ENCODE data around the gene WDR86. TPM values are rescaled to one million over a fixed set of nuclear protein-coding genes. Genes with fewer than 3 reads are reported as not detected.

Gene WDR86
- total and polyA plus RNA-seq, 2 of the 8 experiments (the other 6 are each of a cell fraction or from before 2014, with no cell fraction given): 12.7 to 15.8 TPM

DNA sequence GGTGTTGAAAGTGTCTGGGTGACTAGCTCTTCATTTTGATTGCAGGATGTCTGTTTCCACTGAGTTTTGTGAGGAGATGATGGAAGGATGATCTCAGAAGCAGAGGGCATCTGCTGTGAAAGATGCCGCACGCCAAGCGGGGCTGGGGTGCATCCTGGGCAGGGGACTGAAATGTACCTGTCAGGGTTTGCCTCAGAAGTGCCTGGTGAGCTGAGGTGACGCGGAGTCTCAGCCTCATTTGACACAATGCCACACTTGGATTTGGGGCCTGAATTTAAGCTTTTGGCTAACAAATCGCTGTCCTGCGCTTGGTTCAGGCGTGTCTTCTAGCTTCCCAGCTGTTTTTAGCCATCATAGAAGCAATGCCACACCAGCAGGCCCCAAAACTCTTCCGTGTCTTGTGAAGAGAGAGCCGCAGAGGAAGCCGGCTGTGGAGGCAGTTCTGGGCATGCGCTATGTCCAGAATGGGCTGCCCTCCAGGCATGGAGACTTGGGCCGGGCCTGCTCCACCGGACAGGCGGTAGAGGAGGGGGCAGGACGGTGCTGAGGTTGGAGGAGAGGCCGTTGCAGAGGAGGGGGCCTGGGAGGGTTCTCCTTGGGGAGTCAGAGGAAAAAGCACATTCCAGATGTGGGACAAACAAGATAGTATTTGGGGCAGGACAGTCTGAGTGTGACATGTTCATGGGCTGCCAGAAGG, 31.2 kb downstream of the WDR86 start:
- Histone ChIP-seq H2BK20ac (ENCODE audit: low read length) (no peak overlapping the region), H3K27me3 (replicated peaks in 1 of 4; ENCODE audit: control insufficient read depth in 3 of 4, extremely low read depth in 1 of 4, insufficient read depth in 3 of 4, low read length in 3 of 4) (peaks cover 8 to 18% (median 17%) of the 10 kb centered on the region in 4 experiments), H2BK120ac (replicated peaks; ENCODE audit: low read depth, low read length) (no peak overlapping the region), H3K9me3 (ENCODE audit: insufficient read depth in 2 of 2, low read depth in 1 of 2, low read length in 1 of 2) (no peaks in the 10 kb centered on the region), H4K5ac (ENCODE audit: insufficient read length, low read depth, low read length) (no peak overlapping the region), H3K23me2 (ENCODE audit: low read depth, low read length) (peaks cover 14% of the 10 kb centered on the region; the same call in 1 of the 2 replicates), H4K8ac (ENCODE audit: extremely low read depth, insufficient read depth, low read length) (no peak overlapping the region), H3K79me1 (ENCODE audit: low read depth, low read length) (no peaks in the 10 kb centered on the region), H4K20me1 (replicated peaks in 1 of 2; ENCODE audit: control insufficient read depth in 1 of 2, insufficient read depth in 2 of 2, low read length in 2 of 2) (peaks cover 1 to 2% of the 10 kb centered on the region in 2 experiments), H3K14ac (ENCODE audit: insufficient read length) (no peak overlapping the region), H4K91ac (replicated peaks; ENCODE audit: insufficient read length, low read length) (no peak overlapping the region), H3K9ac (replicated peaks in 1 of 4; ENCODE audit: extremely low read depth in 1 of 4, low read depth in 3 of 4, low read length in 3 of 4) (no peak overlapping the region), H3K79me2 (ENCODE audit: control insufficient read depth in 1 of 2, insufficient read depth in 2 of 2, low read length in 2 of 2) (no peaks in the 10 kb centered on the region), H3K56ac (replicated peaks; ENCODE audit: insufficient read length, low read depth, low read length) (no peak overlapping the region), H2BK15ac (ENCODE audit: low read length) (no peak overlapping the region), H2AFZ (ENCODE audit: low read length) (no peak overlapping the region), H2BK12ac (ENCODE audit: low read depth, low read length) (no peak overlapping the region), H3K4me1 (replicated peaks in 1 of 4; ENCODE audit: control insufficient read depth in 3 of 4, insufficient read depth in 4 of 4, low read length in 3 of 4) (peaks cover 0 to 30% (median 8%) of the 10 kb centered on the region in 4 experiments; a peak in 6 of 7 replicates), H3K4ac (replicated peaks; ENCODE audit: insufficient read length, low read depth, low read length) (no peak overlapping the region), H2BK5ac (ENCODE audit: low read depth, low read length) (no peak overlapping the region), H3K4me2 (ENCODE audit: insufficient read depth in 1 of 2, low read depth in 2 of 2, low read length in 2 of 2) (no peak overlapping the region), H3K23ac (ENCODE audit: insufficient read length) (no peak overlapping the region), H3K4me3 (ENCODE audit: extremely low read depth in 1 of 4, insufficient read depth in 2 of 4, low read depth in 3 of 4, low read length in 4 of 4) (no peak overlapping the region), H2AK5ac (ENCODE audit: low read depth, low read length) (no peak overlapping the region), H3K36me3 (ENCODE audit: control insufficient read depth in 2 of 4, insufficient read depth in 4 of 4, low read length in 3 of 4) (peaks cover 0 to 15% (median 3%) of the 10 kb centered on the region in 4 experiments; a peak in 4 of 8 replicates), H3K27ac (ENCODE audit: low read depth, low read length) (no peak overlapping the region), H3K18ac (ENCODE audit: extremely low read depth, low read length) (no peak overlapping the region)
- ChIA-PET POLR2A (ENCODE audit: partially characterized antibody) (interaction anchor here (0.8 kb wide), 1 partner anchor 63 kb away, joined by 3 read pairs; no protein-coding TSS in a partner anchor), CTCF (ENCODE audit: partially characterized antibody) (interaction anchor here (0.6 to 16.9 kb wide), 11 partner anchors 10 to 168 kb away, joined by 3 to 185 read pairs (median 4); no protein-coding TSS in a partner anchor)
- DNase-seq (ENCODE audit: low read depth in 1 of 2, low spot score in 2 of 2) (no peak), FAIRE-seq (no peak)
- WGBS, 2 experiments (ENCODE audit: extremely low coverage in 1 of 2, insufficient coverage in 1 of 2, insufficient read length in 1 of 2, insufficient replicate concordance in 2 of 2, low coverage in 1 of 2, low lambda C conversion rate in 2 of 2, missing lambda C conversion rate in 1 of 2): 90% methylated on average over 15 of the region's 17 CpGs; no CpG with 5 or more reads in 1 of the 2 experiments
- no peak for TF ChIP-seq KDM1A (IDR thresholded peaks at IDR 0.05; ENCODE audit: borderline replicate concordance, low read length)
- TF ChIP-seq RFX5 (IDR thresholded peaks at IDR 0.05; ENCODE audit: borderline replicate concordance, low read depth, low read length): no peak
- TF ChIP-seq GTF2F1 (IDR thresholded peaks at IDR 0.05; ENCODE audit: borderline replicate concordance, low read depth, low read length): no peak
- no peak for TF ChIP-seq JUND (IDR thresholded peaks at IDR 0.05; ENCODE audit: low read length)
- no peak for TF ChIP-seq NANOG (IDR thresholded peaks at IDR 0.05; ENCODE audit: insufficient read depth, low read depth, low read length, poor library complexity, severe bottlenecking)
- no peak for TF ChIP-seq YY1 (IDR thresholded peaks at IDR 0.05; ENCODE audit: low read depth, low read length)
- TF ChIP-seq HDAC2 (IDR thresholded peaks at IDR 0.05; ENCODE audit: borderline replicate concordance in 1 of 2, low read depth in 2 of 2, low read length in 2 of 2): no peak
- TF ChIP-seq, protein P1, sequence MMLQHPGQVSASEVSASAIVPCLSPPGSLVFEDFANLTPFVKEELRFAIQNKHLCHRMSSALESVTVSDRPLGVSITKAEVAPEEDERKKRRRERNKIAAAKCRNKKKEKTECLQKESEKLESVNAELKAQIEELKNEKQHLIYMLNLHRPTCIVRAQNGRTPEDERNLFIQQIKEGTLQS (IDR thresholded peaks at IDR 0.05; ENCODE audit: insufficient read depth, low read depth, low read length): no peak
- no peak for TF ChIP-seq CEBPB (IDR thresholded peaks at IDR 0.05; ENCODE audit: low read depth, low read length)
- TF ChIP-seq E2F6 (IDR thresholded peaks at IDR 0.05): no peak
- TF ChIP-seq ZNF274 (IDR thresholded peaks at IDR 0.05; ENCODE audit: borderline replicate concordance, extremely low read depth, low read length): no peak
